Heart right ventricle (tissue), 16 donors: ENCODE data around the gene RIPOR2. TPM values are rescaled to one million over a fixed set of nuclear protein-coding genes. Genes with fewer than 3 reads are reported as not detected.

Source experiments
- ATAC-seq, 8 donors: fragments of 200-7000 bp; cut with Tn5 transposase; one replicate each; pipeline ENCODE4 v1.9.1; 2020; ENCODE audit warnings: mild to moderate bottlenecking in 8 of 8, moderate library complexity in 8 of 8, moderate number of reproducible peaks in 1 of 8
- DNase-seq, 2 donors: peaks; one replicate each; pipeline ENCODE4 v3.0.0-alpha.2; 2020
- H3K27ac ChIP-seq, 10 donors: fragments of 200-600 bp; sonication (generic) in 2 of 10; one replicate each; pipeline versions ENCODE4 v1.5.0 to v1.8.0; 2020 to 2022; ENCODE audit warnings: mild to moderate bottlenecking in 3 of 10
- H3K27me3 ChIP-seq, 7 donors: fragments of 200-600 bp; one replicate each; pipeline ENCODE4 v1.8.0; 2021 to 2022; ENCODE audit warnings: mild to moderate bottlenecking in 2 of 7
- H3K36me3 ChIP-seq, 9 donors: fragments of 200-600 bp; sonication (generic) in 1 of 9; one replicate each; pipeline versions ENCODE4 v1.5.0 to v1.8.0; 2020 to 2022; ENCODE audit warnings: mild to moderate bottlenecking in 2 of 9
- H3K4me1 ChIP-seq, 9 donors: fragments of 200-600 bp; sonication (generic) in 1 of 9; one replicate each; pipeline versions ENCODE4 v1.5.0 to v1.8.0; 2020 to 2022; ENCODE audit warnings: mild to moderate bottlenecking in 4 of 9
- H3K4me3 ChIP-seq, 10 donors: fragments of 200-600 bp; sonication (generic) in 2 of 10; one replicate each; pipeline versions ENCODE4 v1.5.0 to v1.8.0; 2020 to 2022; ENCODE audit warnings: mild to moderate bottlenecking in 7 of 10, moderate library complexity in 2 of 10
- H3K9me3 ChIP-seq, 11 donors: fragments of 200-600 bp in 10 of 11; sonication (generic) in 2 of 11; one replicate each; pipeline versions ENCODE4 v1.5.0 to v1.8.0; 2013 to 2022; ENCODE audit warnings: mild to moderate bottlenecking in 2 of 11, control low read depth in 1 of 11, moderate library complexity in 1 of 11
- CTCF ChIP-seq, 9 donors: fragments of 200-600 bp; sonication (generic) in 2 of 9; IDR thresholded peaks; one replicate each; pipeline versions ENCODE4 v1.5.0 to v1.8.0; 2021 to 2022; ENCODE audit warnings: antibody characterized with exemption in 9 of 9, mild to moderate bottlenecking in 5 of 9, moderate library complexity in 1 of 9
- WGBS, 2 donors: extraction: QIAGEN DNeasy Blood & Tissue Kit; methylation state at CpG; one replicate each; pipeline ENCODE4 v1.1.7; 2013; ENCODE audit warnings: inconsistent platforms in 1 of 2; 5-methylcytosine and 5-hydroxymethylcytosine counted together
- intact Hi-C, 10 donors: fragments of 100-400 bp; cut with DNase I; formaldehyde crosslinking; loops; one replicate each; pipeline versions ENCODE4 v1.11.1 to v1.14.2; 2022
- polyA plus RNA-seq, 2 donors: library from polyadenylated mRNA; stranded (reverse); fragments of 200-250 nt; gene quantifications; one replicate each; pipeline ENCODE4 v1.2.3, GENCODE V29; 2013
- total RNA-seq, 10 donors: library from RNA; stranded (reverse); fragmentation: NEBNext Ultra II Directional in 3 of 10; extraction: Animal tissue kit (Norgen Biotek cat#: 25700) in 3 of 10; gene quantifications; one replicate each; pipeline versions ENCODE4 v1.2.1 to v1.2.4, GENCODE V29; 2021 to 2023
- donor health status: Arrhythmogenic right ventricular cardiomyopathy.
- donor health status: ischemic (EF 13 %, LVEDD 7.1; RV severe dilation, severe dysfunction).
- donor health status: healthy with polysubstance abuse.
- donor health status: DM: no; HTN: yes; CAD: no.
- donor health status: DM: no; HTN: no; CAD: no.
- donor health status: ischemic (EF 25% LVEDD 6.9; RV normal size, moderate dysfunction).
- donor health status: ischemic (EF 25% LVEDD 5.7; RV mildly dilated, moderate dysfunction).
- donor health status: healthy.
- donor health status: DM: yes; HTN: yes; CAD: no.
- donor health status: Ischemic cardiomyopathy.
- donor health status: ischemic (EF 35%, LVEDD 5.7; RV mildly dilated, moderate dysfunction).
- donor health status: nonischemic (EF 11% LVEDD 7.7; RV severe dilation, severe dysfunction).
- donor health status: DM: yes; HTN: yes; CAD: no.
- donor health status: PGD.
- donor health status: ischemic (EF 29% LVEDD 5.4; RV normal size, mild dysfunction).
- donor health status: nonischemic (EF 23%, LVEDD 6.1; RV moderate dilation, normal function).

RIPOR2 gene
- total and polyA plus RNA-seq, 12 donors, result 1.2 to 14.5 (median 3.6) TPM

DNA sequence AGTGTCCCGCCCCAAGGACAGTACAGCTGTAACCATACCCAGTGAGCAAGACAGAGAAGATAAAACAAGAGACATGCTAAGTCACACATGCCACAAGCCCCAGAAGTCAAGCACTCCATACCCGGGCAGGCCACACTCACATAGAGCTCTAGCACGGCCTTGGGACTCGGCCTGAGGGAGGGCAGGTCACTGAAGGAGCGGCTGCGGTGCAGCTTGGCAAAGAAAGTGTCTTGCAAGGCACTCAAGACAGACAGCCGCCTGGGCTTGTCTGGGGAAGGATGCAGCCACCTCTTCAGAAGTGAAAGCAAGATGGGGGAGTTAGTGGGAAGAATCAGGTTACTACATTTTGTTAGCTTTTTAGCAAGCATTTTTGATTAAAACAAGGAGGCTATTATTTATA, 88.4 kb downstream of the RIPOR2 start:
- TF ChIP-seq CTCF (IDR thresholded peaks at IDR 0.05), result no peak

GRCh38 chr6:24845578-24845977, 90.2 kb downstream of the RIPOR2 start:
- peaks cover 0 to 96% (median 12%) of the 10 kb centered on the region in 9 donors for H3K36me3 ChIP-seq
- no peaks in the 10 kb centered on the region for H3K27me3 ChIP-seq
- no peak overlapping the region for H3K27ac ChIP-seq
- no peaks in the 10 kb centered on the region for H3K9me3 ChIP-seq
- intact Hi-C loops, result no loop called here
- WGBS, 2 donors, result 90 to 94% methylated on average over 4 of the region's 4 CpGs
- TF ChIP-seq CTCF (IDR thresholded peaks at IDR 0.05), result no peak
- ATAC-seq, result no peak
- DNase-seq, result no peak
- peaks cover 0 to 7% (median 4%) of the 10 kb centered on the region in 9 donors for H3K4me1 ChIP-seq
- no peak overlapping the region for H3K4me3 ChIP-seq

More for the DNA sequence above, 88.4 kb downstream of the RIPOR2 start:
- H3K27me3 ChIP-seq, result no peaks in the 10 kb centered on the region
- H3K4me3 ChIP-seq, result no peak overlapping the region
- peaks cover 0 to 7% (median 4%) of the 10 kb centered on the region in 9 donors for H3K4me1 ChIP-seq
- DNase-seq (no peak), ATAC-seq (no peak)
- no peak overlapping the region for H3K27ac ChIP-seq
- WGBS, 2 donors, result 90 to 92% methylated on average over 7 of the region's 7 CpGs
- no peaks in the 10 kb centered on the region for H3K9me3 ChIP-seq
- H3K36me3 ChIP-seq, result peaks cover 0 to 96% (median 12%) of the 10 kb centered on the region in 9 donors
- intact Hi-C loops, result no loop called here

- 96% methylated on average over 6 of the region's 6 CpGs for WGBS, 2 donors
- Histone ChIP-seq H3K27me3 (no peaks in the 10 kb centered on the region), H3K36me3 (peaks cover 0 to 96% (median 11%) of the 10 kb centered on the region in 9 donors), H3K4me1 (peaks cover 0 to 7% (median 4%) of the 10 kb centered on the region in 9 donors), H3K9me3 (no peaks in the 10 kb centered on the region), H3K27ac (no peak overlapping the region), H3K4me3 (no peak overlapping the region)
- no peak for TF ChIP-seq CTCF (IDR thresholded peaks at IDR 0.05)
- intact Hi-C loops, result loop anchor here in 1 of 10 donors (5.0 kb wide), 1 partner anchor 227 kb away; no protein-coding TSS in a partner anchor
- no peak for ATAC-seq
- no peak for DNase-seq
Observed at GRCh38 chr6:24844903-24845302, 90.9 kb downstream of the RIPOR2 start.

GRCh38 chr6:24844061-24844460, 91.7 kb downstream of the RIPOR2 start:
- peaks cover 0 to 7% (median 4%) of the 10 kb centered on the region in 9 donors for H3K4me1 ChIP-seq
- no peak overlapping the region for H3K4me3 ChIP-seq
- H3K9me3 ChIP-seq, result no peaks in the 10 kb centered on the region
- no peak for DNase-seq
- TF ChIP-seq CTCF (IDR thresholded peaks at IDR 0.05), result no peak
- no peaks in the 10 kb centered on the region for H3K27me3 ChIP-seq
- H3K36me3 ChIP-seq, result peaks cover 0 to 90% (median 6%) of the 10 kb centered on the region in 9 donors
- WGBS, 2 donors, result 98 to 100% methylated on average over 1 of the region's 1 CpG
- intact Hi-C loops, result loop anchor here in 1 of 10 donors (5.0 kb wide), 1 partner anchor 228 kb away; no protein-coding TSS in a partner anchor
- no peak for ATAC-seq
- no peak overlapping the region for H3K27ac ChIP-seq
